Measurements from ENCODE around the gene CCDC38.
A peak's percentile ranks its signal among the peaks of the same experiment; 100 is the strongest.
"Not testable (repeated sequence)": the region's sequence is repeated elsewhere in the genome, so short reads cannot be mapped to it uniquely, and the experiment has no call there.

CCDC38 gene

DNA sequence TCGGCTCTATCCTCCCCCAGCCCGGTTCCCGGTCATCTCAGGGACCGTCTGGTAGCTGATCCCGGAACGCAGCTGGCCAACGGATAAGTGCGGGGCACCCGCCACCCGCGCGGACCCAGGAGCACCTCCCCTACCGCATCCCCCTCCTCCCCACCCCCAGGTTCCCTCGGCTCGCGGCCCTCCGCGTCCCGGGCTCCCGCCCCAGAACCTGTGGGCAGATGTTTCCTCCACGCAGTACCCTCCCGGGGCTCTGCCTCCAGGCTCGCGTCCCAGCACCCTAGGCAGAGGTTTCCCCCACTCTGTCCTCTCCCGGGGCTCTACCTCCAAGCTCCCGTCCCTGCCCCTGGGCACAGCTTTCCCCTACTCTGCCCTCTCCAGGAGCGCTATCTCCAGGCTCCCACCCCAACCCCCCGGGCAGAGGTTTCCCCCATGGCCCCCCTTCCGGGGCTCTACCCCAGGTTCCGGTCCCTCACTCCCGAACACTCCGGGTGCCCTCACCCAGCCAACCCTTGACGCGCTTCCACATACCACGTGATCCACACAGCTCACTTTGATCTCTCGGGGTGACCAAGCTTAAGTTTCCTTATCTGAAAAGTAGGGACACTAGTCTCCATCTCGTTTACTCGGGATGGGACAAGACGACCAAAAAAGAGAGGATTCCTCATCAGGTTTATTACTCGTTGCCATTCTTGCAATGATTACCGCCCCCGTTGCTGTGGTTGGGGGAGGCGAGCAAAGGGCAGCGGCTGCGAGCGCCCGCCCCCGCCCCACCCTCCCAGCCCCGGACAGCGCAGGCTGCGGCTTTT, at the start of gene CCDC38:
Gene CCDC38, minus strand, starts transcription at position 91 of the 806 bp plus-strand sequence. CDS start 6,105 bp downstream, outside the sequence.
- peak; percentile 85 to 89 for DNase-seq

DNA sequence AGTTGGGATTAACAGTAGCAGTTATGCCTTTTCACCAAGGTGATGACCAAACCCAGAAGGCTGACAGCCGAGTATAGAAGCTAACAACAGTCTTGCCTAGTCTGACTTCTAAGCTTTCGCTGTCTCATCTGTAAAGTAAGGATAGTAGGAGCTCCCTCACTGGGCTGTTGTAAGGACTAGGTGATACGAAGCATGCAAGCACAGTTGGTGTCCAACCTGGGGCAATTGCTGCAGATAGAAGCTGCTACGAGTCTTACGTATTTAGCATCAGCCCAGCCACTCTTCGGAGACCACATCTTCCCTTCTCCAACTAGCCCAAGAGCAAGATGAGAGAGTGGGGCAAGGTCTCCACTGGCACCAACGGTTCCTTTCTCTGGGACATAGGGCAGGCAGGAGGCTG, 47.7 kb upstream of the CCDC38 start:
- no peak for DNase-seq

GRCh38 chr12:95989504-95990123, 47.2 kb upstream of the CCDC38 start:
- no peak for DNase-seq

- no peak for DNase-seq
Observed at GRCh38 chr12:95988506-95989275, 46.3 kb upstream of the CCDC38 start.

- DNase-seq, result no peak
Observed at GRCh38 chr12:95986635-95987570, 44.5 kb upstream of the CCDC38 start.

DNA sequence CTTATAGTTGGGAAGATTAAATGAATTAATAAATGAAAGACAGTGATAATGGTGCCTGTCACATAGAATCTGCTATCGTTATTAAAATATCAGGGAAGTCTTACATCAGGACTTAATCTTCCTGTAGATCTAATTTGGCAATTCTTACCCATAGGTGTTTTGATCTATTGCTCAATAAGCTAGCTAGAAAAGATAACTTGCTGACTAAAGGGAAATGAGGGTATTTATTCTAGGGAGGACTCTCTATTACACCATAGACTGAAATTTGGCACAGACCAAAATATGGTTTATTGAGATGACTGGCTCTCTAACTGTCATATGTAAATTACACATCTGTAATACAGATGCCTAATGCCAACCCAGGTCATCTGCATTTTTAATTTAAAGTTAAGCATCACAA, 42.3 kb upstream of the CCDC38 start:
- DNase-seq, result no peak

DNA sequence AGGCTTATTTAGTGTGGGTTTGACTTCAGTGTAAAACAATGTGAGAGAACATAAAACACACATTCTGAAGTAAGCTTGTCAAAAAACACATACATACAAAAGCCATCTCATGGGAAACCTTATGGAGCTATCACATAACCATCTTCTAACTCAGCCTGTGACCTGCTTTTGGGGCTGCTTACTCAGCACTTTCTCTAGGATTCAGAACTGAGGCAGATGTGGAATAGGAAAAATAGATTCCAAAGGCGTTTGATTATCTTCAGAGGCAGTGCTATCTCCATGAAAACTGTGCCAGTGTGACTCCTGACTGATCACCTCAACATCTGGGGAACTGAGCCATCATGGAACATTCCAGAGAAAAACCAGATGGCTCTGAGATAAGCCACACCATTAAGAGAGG, 40.2 kb upstream of the CCDC38 start:
- no peak for DNase-seq

DNA sequence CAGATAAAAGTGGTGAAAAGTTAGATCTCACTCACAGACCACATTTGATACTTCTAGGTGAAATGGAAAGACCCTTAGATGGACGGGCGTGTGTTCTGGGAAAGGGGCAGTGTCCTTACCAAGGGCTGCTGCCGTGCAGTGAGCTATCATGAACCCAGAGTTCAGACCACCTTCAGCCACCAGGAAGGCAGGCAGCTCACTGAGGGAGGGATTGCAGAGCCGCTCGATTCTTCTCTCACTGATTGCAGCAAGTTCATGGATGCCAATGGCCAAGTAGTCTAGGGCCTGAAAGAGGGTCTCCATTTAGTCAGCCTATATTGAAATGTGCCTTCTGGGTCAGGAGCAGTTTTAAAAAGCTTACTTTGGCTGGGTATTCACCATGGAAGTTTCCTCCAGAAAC, 38.0 kb upstream of the CCDC38 start:
- DNase-seq, result no peak

DNA sequence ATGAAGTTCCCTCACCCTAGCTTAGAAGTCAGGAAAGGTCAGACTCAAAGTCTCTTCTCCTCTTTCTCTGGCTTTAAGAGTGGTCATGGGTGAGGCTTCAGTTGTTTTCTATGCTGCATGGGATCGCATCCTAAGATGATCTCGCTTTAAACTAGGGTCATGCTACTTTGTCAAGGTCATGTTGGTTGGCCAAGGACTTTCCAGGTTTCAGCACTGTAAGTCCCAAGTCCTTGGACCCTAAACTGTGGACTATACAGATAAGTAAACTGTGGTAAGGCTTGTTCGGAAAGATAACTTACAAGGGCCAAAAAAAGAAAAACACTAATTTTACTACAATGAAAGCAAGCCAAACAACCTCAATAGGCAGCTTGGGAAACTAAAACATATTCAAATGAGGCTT, 36.4 kb upstream of the CCDC38 start:
- no peak for DNase-seq

DNA sequence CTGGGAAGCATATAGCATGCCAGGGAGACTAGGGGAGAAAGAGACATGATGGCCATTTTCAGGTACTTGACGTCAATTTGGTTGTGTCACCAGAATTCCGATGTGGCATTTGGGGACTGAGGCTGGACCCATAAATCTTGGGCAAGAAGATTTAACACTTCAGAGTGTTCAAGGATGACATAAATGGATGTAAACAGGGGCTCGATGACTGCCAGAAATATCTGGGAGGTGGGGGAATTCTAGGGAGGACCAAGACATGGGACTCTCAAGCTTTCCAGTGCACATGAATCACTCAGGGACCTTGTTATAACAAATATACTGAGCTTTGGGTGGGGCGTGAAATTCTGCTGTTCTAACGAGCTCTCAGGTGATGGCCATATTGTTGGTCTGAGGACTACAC, 35.9 kb upstream of the CCDC38 start:
- DNase-seq, result no peak

DNA sequence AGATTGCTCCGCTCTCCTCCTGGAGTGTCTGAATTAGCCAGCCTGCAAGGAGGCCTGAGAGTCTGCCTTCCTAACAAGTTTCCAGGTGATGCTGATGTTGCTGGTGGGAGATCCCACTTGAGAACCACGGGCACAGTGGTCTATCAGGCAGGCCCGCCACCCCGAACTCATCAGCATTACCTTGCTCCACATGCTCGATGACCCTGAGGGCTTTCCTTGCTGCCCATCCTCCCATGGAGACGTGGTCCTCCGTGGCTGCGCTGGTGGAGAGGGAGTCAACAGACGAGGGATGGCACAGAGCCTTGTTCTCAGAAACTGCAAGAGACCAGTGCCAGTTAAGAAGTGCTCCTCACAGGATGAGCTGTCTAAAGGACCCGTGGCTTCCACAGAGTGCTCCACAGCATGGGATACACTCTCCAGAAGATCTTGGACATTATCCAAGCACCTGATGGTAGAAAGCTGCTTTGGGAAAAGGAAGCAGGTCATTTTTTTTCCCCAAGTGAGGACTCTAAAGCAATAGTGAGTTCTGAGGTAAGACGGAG, 35.4 kb upstream of the CCDC38 start:
- no peak for DNase-seq

DNA sequence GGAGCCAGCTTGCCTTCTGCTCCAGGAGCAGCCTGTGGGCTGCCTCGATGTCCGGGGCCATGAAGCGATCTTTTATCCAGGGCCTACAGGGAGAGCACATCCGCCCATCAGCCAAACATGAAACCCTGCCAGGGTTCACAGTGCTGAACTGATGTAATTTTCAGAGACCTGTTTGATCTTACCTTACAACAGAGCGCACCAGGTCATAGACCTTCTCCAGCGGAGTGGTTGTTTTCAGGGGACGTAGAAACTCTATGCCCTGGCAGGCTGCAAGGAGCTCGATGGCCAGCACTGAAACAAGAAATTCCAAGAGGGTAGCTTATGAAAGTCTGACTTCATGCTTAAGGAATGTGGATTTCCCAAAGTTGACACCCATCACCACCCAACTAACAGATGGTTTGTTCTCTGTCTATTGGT, 34.0 kb upstream of the CCDC38 start:
- DNase-seq, result no peak

DNA sequence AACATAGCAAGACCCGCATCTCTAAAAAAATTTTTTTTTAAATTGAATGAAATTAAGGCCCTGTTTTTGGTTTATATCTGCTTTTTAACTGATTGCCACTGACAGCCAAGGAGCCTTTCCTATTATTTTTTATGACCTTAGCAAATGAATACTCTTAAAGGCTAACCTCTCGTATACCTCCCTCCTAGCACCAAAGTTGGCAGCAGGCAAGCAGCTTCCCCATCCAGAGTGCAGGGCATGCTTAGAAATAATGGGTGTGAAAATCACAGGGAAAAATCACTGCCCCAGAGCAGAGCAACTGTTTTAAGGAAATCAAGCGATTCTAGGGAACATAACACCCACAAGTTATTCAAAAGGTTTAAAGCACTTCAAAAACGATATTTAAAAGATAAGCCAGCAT, 33.1 kb upstream of the CCDC38 start:
- no peak for DNase-seq

- DNase-seq, result no peak
Observed at GRCh38 chr12:95974358-95974757, 31.9 kb upstream of the CCDC38 start.

DNA sequence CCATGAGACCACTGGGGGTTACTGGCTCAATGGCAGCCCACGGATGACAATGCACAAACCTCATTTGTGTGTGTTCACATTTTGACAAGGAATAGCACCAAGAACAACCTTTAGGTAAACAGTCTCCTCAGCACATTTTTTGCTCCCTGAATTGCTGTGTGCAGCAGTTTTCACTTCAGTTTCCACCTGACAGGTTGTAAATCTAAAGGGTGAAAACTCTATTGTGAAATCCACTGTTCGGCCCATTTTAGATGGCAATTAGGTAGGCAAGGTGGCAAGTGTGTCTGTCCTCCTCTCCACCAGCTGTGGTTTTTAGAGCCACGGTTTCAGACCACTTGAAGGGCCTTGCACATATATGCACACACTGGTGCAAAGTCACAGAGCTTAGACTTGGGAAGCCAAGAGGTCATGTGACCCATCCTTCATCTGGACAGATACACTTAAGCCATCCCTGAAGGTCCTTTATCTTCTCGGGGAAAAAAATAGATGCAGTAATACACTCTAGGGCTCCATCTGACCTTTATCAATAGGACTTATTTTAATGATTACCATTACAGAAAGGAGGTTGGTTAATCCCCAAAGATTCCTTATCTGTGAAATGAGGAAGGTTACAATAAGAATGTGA, 30.5 kb upstream of the CCDC38 start:
- no peak for DNase-seq

GRCh38 chr12:95970905-95971304, 28.5 kb upstream of the CCDC38 start:
- DNase-seq, result no peak

GRCh38 chr12:95969116-95969515, 26.7 kb upstream of the CCDC38 start:
- not testable (repeated sequence) for DNase-seq

DNA sequence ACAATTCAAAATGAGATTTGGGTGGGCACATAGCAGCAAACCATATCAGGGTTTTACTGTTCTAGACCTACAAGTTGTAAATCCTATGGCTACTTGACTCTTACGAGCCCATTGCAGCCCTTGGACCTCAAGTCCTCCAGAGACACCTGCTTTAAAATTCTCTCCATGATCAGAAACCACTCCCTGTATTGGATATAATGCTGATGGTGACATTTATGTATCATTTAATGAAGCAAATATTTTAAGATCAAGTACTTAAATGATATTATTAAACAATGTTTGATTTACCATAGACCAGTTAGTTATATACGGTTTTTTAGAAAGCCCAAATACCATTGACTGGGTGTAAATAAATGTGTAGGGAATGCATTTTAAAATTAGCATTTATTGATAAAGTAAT, 24.9 kb upstream of the CCDC38 start:
- DNase-seq, result no peak

DNA sequence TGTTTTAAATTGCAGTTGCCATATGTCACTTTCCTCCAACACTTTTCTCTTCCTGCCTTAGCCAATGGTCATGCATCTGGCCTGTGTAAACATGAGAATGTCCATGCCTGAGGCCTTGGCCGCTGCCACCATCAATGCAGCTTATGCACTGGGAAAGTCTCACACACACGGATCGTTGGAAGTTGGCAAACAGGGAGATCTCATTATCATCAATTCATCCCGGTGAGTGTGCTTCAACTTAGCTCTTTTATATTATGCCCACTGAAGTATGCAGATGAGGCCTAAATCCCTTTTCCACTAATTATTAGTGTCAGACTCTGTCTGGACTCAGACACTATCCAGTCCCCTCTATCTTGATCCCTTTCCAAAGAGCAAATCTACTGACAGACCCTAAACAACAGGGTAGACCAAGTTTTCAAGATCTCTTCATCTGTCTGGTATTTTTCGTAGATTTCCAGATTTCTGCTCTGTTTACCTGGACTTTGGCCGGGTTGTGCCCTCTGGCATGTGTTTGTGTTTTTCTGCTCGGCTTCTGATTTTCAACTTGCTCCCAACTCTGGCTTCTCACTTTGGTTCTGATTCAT, 24.0 kb upstream of the CCDC38 start:
- peak in 1 of 2 experiments; percentile 8 for DNase-seq

DNA sequence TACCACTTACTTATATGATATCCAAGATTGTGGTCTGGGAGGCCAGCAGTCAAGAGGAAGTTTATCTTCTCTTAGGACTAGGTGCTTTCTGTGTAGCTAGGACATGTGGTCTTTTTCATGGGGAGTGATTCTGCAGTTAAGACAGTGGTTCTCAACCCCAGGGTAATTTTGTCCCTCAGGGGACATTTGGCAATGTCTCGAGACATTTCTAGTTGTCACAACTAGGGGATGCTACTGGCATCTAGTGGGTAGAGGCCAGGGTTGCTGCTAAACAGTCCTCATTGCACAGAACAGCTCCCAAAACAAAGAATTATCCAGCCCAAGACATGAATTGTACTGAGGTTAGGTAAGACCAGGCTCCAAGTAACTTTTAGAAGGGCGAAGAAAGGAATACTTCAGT, 20.7 kb upstream of the CCDC38 start:
- peak in 1 of 2 experiments; percentile 26 for DNase-seq

- peak in 1 of 2 experiments; percentile 9 for DNase-seq
Observed at GRCh38 chr12:95962222-95962621, 19.8 kb upstream of the CCDC38 start.

All from NCI-H2081 (cell line).